Stimulated activated CD8-positive, alpha-beta memory T cell treated with anti-CD3 and anti-CD28 coated beads, Interleukin-15, amount 100 ng/mL, for 24 hours (primary cell): Measurements from ENCODE around the gene TARDBP.
"Not testable (repeated sequence)": the region's sequence is repeated elsewhere in the genome, so short reads cannot be mapped to it uniquely, and the experiment has no call there.

Source experiments
- DNase-seq: peaks from one replicate; pipeline ENCODE4 v3.0.0-alpha.2; 2020; ENCODE audit warnings: low read depth

Gene TARDBP

GRCh38 chr1:11059968-11060830, 47.7 kb downstream of the TARDBP start, which contains the start of gene SRM:
TSS of gene SRM (minus strand) at chr1:11060018. CDS start at chr1:11059943, 75 bp downstream.
- DNase-seq: peak; percentile 86

- DNase-seq: no peak
Measured at GRCh38 chr1:11061652-11062365, 49.4 kb downstream of the TARDBP start.

- no peak for DNase-seq
Measured at GRCh38 chr1:11062965-11063401, 50.5 kb downstream of the TARDBP start.

GRCh38 chr1:11063937-11064537, 51.6 kb downstream of the TARDBP start:
- DNase-seq: not testable (repeated sequence)

- no peak for DNase-seq
Measured at GRCh38 chr1:11064942-11065341, 52.5 kb downstream of the TARDBP start.

- DNase-seq: no peak
Measured at GRCh38 chr1:11065796-11066195, 53.3 kb downstream of the TARDBP start.

- no peak for DNase-seq
Measured at GRCh38 chr1:11067716-11068599, 55.5 kb downstream of the TARDBP start.

GRCh38 chr1:11068600-11069473, 56.4 kb downstream of the TARDBP start:
- no peak for DNase-seq

- DNase-seq: no peak
Measured at GRCh38 chr1:11070876-11071275, 58.4 kb downstream of the TARDBP start.

GRCh38 chr1:11071463-11072215, 59.2 kb downstream of the TARDBP start:
- DNase-seq: no peak

GRCh38 chr1:11072216-11072917, 59.9 kb downstream of the TARDBP start:
- no peak for DNase-seq

- not testable (repeated sequence) for DNase-seq
Measured at GRCh38 chr1:11073398-11073797, 60.9 kb downstream of the TARDBP start.
